H7 (cell line): ENCODE measurements around the gene SLC9C2. TPM values are rescaled to one million over a fixed set of nuclear protein-coding genes. Genes with fewer than 3 reads are reported as not detected.
"Not testable (repeated sequence)": the region's sequence is repeated elsewhere in the genome, so short reads cannot be mapped to it uniquely, and the experiment has no call there.

Experiments used
- DNase-seq: peaks from one replicate; pipeline ENCODE4 v3.0.0; 2012
- H3K27me3 ChIP-seq: 2 replicates; pipeline ENCODE4 v1.6.0; 2011; ENCODE audit warnings: mild to moderate bottlenecking, low read length; ENCODE audit not compliant: control insufficient read depth, insufficient read depth
- H3K36me3 ChIP-seq: replicated peaks from 2 replicates; pipeline ENCODE4 v1.5.1; 2011; ENCODE audit warnings: low read length; ENCODE audit not compliant: control insufficient read depth, insufficient read depth
- H3K4me3 ChIP-seq: 2 replicates; pipeline ENCODE4 v1.5.1; 2011; ENCODE audit warnings: low read depth, mild to moderate bottlenecking, control low read depth, low read length, moderate library complexity; ENCODE audit not compliant: insufficient read depth
- total RNA-seq: library from RNA; depleted of rRNA; stranded (reverse); fragments of >200 nt; shearing (Covaris generic); gene quantifications from 2 replicates; pipeline ENCODE4 v1.2.3, GENCODE V29; 2014; rRNA removed

SLC9C2 gene
- not detected in 2 replicates for total RNA-seq

- H3K36me3 ChIP-seq: no peaks in the 10 kb centered on the region
- no peaks in the 10 kb centered on the region for H3K27me3 ChIP-seq
- H3K4me3 ChIP-seq: no peak within 1 kb of the TSS
- DNase-seq: peak; percentile 8
These were observed at the start of gene SLC9C2 for GRCh38 chr1:173603056-173603591. Gene SLC9C2 (minus strand): TSS chr1:173603072. CDS start chr1:173601776, 1,296 bp downstream.

GRCh38 chr1:173648880-173649605 lies 46.2 kb upstream of the SLC9C2 start:
- Histone ChIP-seq H3K36me3 (no peaks in the 10 kb centered on the region), H3K4me3 (no peak overlapping the region), H3K27me3 (no peaks in the 10 kb centered on the region)
- DNase-seq: no peak

- Histone ChIP-seq H3K36me3 (no peaks in the 10 kb centered on the region; the same call in 1 of the 2 replicates), H3K27me3 (no peaks in the 10 kb centered on the region), H3K4me3 (no peak overlapping the region)
- DNase-seq: no peak
These were observed 43.8 kb upstream of the SLC9C2 start for GRCh38 chr1:173646656-173647055.

GRCh38 chr1:173642450-173643139 lies 39.7 kb upstream of the SLC9C2 start:
- H3K4me3 ChIP-seq, H3K27me3 ChIP-seq: not testable (repeated sequence)

GRCh38 chr1:173639102-173639501 lies 36.2 kb upstream of the SLC9C2 start:
- peak overlapping the region; percentile 51; the same call in 1 of the 2 replicates for H3K4me3 ChIP-seq
- H3K36me3 ChIP-seq: peaks cover 3% of the 10 kb centered on the region
- no peaks in the 10 kb centered on the region for H3K27me3 ChIP-seq
- DNase-seq: no peak

More at GRCh38 chr1:173642450-173643139, 39.7 kb upstream of the SLC9C2 start:
- not testable (repeated sequence) for DNase-seq, H3K36me3 ChIP-seq

DNA sequence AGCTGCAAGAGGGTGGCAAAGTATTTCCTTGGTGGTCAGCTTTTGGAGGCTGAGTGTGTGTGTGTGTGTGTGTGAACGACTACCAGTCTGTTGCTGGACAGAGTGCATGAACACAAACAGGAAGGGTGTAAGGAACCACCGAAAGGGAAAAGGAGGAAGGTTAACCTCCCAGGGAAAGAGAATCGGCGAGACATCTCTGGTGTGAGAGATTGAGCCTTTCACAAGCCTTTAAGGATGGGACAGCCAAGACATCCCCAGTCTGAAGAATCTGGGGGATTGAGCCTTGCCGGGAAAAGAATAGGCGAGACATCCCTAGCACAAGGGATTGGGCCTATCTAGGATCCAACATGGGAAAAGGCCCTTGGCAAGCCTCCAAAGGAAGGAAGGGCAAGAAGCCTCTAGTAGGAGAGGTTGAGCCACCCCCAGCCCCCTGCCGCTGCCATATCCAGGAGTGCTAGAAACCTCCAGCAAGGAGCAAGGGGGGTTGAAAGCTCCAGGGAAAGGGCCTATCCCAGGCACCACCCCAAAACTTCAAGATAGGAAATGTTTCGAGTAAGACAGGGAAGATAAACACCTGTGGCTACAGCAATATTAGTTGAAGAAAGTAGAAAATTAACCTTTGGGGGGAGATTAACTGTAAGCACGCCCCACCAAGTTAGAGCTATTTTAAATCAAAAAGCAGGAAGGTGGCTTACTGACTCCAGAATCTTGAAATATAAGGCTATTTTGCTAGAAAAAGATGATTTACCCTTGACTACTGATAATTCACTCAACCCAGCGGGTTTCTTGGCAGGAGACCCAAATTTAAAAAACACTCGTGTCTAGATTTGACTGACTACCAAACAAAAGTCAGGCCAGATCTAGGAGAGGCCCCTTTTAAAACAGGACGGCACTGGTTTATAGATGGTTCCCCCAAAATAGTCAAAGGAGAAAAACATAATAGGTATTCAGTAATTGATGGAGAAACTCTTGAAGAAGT lies 35.5 kb upstream of the SLC9C2 start:
- Histone ChIP-seq H3K36me3 (peaks cover 3% of the 10 kb centered on the region), H3K27me3 (no peaks in the 10 kb centered on the region), H3K4me3 (peak overlapping the region; percentile 51; the same call in 1 of the 2 replicates)
- no peak for DNase-seq

- not testable (repeated sequence) for H3K36me3 ChIP-seq, DNase-seq, H3K27me3 ChIP-seq
- H3K4me3 ChIP-seq: peak overlapping the region; percentile 51; the same call in 1 of the 2 replicates
These were observed 34.6 kb upstream of the SLC9C2 start for GRCh38 chr1:173637236-173638042.

GRCh38 chr1:173635116-173635515 lies 32.2 kb upstream of the SLC9C2 start, which contains the start of gene TEX50:
Gene TEX50 (plus strand): TSS chr1:173635338. CDS start chr1:173635522, 184 bp downstream.
- Histone ChIP-seq H3K27me3 (no peaks in the 10 kb centered on the region), H3K36me3 (no peaks in the 10 kb centered on the region; the same call in 1 of the 2 replicates), H3K4me3 (no peak within 1 kb of the TSS)
- DNase-seq: no peak

- Histone ChIP-seq H3K27me3 (no peaks in the 10 kb centered on the region), H3K36me3 (no peaks in the 10 kb centered on the region), H3K4me3 (no peak overlapping the region)
- DNase-seq: no peak
These were observed 26.0 kb upstream of the SLC9C2 start for GRCh38 chr1:173628888-173629287.

DNA sequence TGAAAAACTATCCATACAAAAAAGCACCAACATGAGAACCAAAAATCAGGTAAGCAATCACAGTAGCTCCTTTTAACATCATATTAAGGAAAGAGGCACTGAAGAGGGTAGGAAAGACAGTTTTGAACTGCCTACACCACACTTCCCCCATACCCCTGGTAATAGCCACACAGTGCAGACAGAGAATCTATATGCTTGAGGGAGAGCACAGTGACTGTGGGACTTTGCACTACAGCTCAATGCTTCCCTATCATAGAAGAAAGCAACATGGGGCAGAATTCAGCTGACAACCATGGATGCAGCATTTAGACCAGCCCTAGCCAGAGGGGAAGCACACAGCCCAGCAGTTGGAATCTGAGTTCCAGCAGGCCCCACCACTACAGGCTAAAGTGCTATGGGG lies 24.4 kb upstream of the SLC9C2 start:
- DNase-seq: no peak
- Histone ChIP-seq H3K36me3 (no peaks in the 10 kb centered on the region), H3K27me3 (no peaks in the 10 kb centered on the region), H3K4me3 (no peak overlapping the region)

DNA sequence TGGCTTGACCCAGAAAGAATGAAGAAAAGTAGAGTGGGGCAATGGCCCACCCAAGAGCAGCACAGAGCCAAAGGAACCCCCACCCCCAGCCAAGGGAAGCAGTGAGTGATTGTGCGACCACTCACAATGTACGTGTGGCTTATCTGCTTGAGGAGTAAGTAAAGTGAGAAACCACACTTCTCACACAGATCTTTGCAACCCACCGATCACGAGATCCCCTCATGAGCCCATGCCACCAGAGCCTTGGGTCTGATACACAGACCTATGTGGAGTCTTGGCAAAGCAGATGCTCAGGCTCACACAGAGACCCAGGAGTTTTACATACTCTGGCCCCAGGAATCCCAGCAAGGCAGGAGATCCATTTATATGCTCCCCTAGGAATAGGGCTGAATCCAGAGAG lies 14.0 kb upstream of the SLC9C2 start:
- Histone ChIP-seq H3K27me3 (no peaks in the 10 kb centered on the region), H3K36me3 (no peaks in the 10 kb centered on the region), H3K4me3 (no peak overlapping the region)
- no peak for DNase-seq

DNA sequence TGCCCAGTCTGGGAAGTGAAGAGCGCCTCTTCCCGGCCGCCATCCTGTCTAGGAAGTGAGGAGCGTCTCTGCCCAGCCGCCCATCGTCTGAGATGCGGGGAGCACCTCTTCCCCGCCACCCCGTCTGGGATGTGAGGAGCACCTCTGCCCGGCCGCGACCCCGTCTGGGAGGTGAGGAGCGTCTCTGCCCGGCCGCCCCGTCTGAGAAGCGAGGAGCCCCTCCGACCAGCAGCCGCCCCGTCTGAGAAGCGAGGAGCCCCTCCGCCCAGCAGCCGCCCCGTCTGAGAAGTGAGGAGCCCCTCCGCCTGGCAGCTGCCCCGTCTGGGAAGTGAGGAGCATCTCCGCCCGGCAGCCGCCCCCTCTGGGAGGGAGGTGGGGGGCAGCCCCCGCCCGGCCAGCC lies 10.2 kb upstream of the SLC9C2 start:
- not testable (repeated sequence) for H3K36me3 ChIP-seq, H3K27me3 ChIP-seq, DNase-seq, H3K4me3 ChIP-seq

GRCh38 chr1:173608503-173609216 lies 5.8 kb upstream of the SLC9C2 start:
- H3K4me3 ChIP-seq: no peak overlapping the region

More at GRCh38 chr1:173608503-173609216, 5.8 kb upstream of the SLC9C2 start:
- Histone ChIP-seq H3K36me3 (no peaks in the 10 kb centered on the region), H3K27me3 (no peaks in the 10 kb centered on the region)
- DNase-seq: no peak
